ENCODE results near the gene RANBP17. TPM values are rescaled to one million over a fixed set of nuclear protein-coding genes. Genes with fewer than 3 reads are reported as not detected.

Gene RANBP17
- total and polyA plus RNA-seq, 9 of the 15 experiments (the other 6 are each of a cell fraction or from before 2014, with no cell fraction given): not detected

DNA sequence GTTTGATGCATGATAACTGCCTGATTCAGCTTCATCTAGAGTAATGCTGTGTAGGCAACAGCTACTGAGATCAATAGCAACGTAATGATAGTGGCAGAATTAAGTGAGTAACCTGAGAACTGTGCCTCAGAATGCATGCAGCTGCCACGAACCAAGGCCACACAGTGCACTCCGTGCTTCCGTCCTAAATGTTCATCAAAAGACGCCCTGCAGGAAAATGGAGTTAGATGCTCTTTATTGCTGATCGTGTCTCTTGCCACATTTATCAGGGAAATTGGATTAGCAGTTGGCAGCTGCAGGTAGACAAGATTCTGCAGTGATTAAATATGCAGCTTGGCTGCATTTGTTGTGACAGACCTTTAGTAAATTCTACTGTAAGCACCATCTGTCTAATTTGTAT, 339.5 kb downstream of the RANBP17 start:
- H3K4me2 ChIP-seq (ENCODE audit: insufficient read depth, low read length): no peak overlapping the region
- FAIRE-seq: no peak
- no peaks in the 10 kb centered on the region for H3K79me2 ChIP-seq (ENCODE audit: control insufficient read depth, insufficient read depth, low read length)
- no peaks in the 10 kb centered on the region for H3K36me3 ChIP-seq (ENCODE audit: control insufficient read depth, insufficient read depth, low read length)
- DNase-seq (ENCODE audit: extremely low read depth in 1 of 4, low spot score in 3 of 4): no peak
- intact Hi-C loops (cut with micrococcal nuclease) (no loop called here), in situ Hi-C loops (cut with MboI) (no loop called here)
- WGBS (ENCODE audit: insufficient coverage, low coverage, missing lambda C conversion rate): 4% methylated on average over 6 of the region's 6 CpGs
- no peak overlapping the region for H2AFZ ChIP-seq (ENCODE audit: low read depth, low read length)
- no peaks in the 10 kb centered on the region for H3K27me3 ChIP-seq (ENCODE audit: control insufficient read depth in 2 of 2, insufficient read depth in 2 of 2, low read length in 2 of 2)
- no peak overlapping the region for H3K9ac ChIP-seq (ENCODE audit: insufficient read depth in 1 of 2, low read depth in 2 of 2, low read length in 2 of 2)
- H3K9me1 ChIP-seq (ENCODE audit: control insufficient read depth, insufficient read depth, low read length): no peaks in the 10 kb centered on the region
- ATAC-seq: no peak
- no peaks in the 10 kb centered on the region for H3K9me3 ChIP-seq (replicated peaks; ENCODE audit: control insufficient read depth, insufficient read depth, low read depth, low read length)
- TF ChIP-seq ZNF79 (CRISPR knock-in tag; IDR thresholded peaks at IDR 0.05; ENCODE audit: low read depth) (no peak), ZFX (CRISPR knock-in tag; IDR thresholded peaks at IDR 0.05) (no peak), MAFK (IDR thresholded peaks at IDR 0.05; ENCODE audit: low read length) (no peak), ZNF57 (CRISPR knock-in tag; IDR thresholded peaks at IDR 0.05) (no peak), TSHZ1 (CRISPR knock-in tag; IDR thresholded peaks at IDR 0.05) (no peak), ZSCAN32 (CRISPR knock-in tag; IDR thresholded peaks at IDR 0.05) (no peak), MCM5 (IDR thresholded peaks at IDR 0.05; ENCODE audit: low read depth) (no peak), SPI1 (IDR thresholded peaks at IDR 0.05; ENCODE audit: borderline replicate concordance, low read depth, low read length) (no peak), ZNF766 (CRISPR knock-in tag; conservative IDR thresholded peaks at IDR 0.05) (no peak), SAFB (IDR thresholded peaks at IDR 0.05; ENCODE audit: borderline replicate concordance, low read depth, low read length) (no peak), XRCC3 (IDR thresholded peaks at IDR 0.05) (no peak), ELF4 (CRISPR knock-in tag; IDR thresholded peaks at IDR 0.05) (no peak), FUS (optimal IDR thresholded peaks at IDR 0.05; ENCODE audit: low read depth, low read length) (no peak), TEAD2 (tag; IDR thresholded peaks at IDR 0.05) (no peak), SNIP1 (IDR thresholded peaks at IDR 0.05; ENCODE audit: low read depth) (no peak), POLR2B (IDR thresholded peaks at IDR 0.05; ENCODE audit: low read depth, partially characterized antibody) (no peak)
- TF ChIP-seq, protein P1, sequence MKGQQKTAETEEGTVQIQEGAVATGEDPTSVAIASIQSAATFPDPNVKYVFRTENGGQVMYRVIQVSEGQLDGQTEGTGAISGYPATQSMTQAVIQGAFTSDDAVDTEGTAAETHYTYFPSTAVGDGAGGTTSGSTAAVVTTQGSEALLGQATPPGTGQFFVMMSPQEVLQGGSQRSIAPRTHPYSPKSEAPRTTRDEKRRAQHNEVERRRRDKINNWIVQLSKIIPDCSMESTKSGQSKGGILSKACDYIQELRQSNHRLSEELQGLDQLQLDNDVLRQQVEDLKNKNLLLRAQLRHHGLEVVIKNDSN (CRISPR knock-in tag; IDR thresholded peaks at IDR 0.05): no peak
- TF ChIP-seq, protein P2, sequence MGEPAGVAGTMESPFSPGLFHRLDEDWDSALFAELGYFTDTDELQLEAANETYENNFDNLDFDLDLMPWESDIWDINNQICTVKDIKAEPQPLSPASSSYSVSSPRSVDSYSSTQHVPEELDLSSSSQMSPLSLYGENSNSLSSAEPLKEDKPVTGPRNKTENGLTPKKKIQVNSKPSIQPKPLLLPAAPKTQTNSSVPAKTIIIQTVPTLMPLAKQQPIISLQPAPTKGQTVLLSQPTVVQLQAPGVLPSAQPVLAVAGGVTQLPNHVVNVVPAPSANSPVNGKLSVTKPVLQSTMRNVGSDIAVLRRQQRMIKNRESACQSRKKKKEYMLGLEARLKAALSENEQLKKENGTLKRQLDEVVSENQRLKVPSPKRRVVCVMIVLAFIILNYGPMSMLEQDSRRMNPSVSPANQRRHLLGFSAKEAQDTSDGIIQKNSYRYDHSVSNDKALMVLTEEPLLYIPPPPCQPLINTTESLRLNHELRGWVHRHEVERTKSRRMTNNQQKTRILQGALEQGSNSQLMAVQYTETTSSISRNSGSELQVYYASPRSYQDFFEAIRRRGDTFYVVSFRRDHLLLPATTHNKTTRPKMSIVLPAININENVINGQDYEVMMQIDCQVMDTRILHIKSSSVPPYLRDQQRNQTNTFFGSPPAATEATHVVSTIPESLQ (CRISPR knock-in tag; IDR thresholded peaks at IDR 0.05): no peak
- TF ChIP-seq, protein P3, sequence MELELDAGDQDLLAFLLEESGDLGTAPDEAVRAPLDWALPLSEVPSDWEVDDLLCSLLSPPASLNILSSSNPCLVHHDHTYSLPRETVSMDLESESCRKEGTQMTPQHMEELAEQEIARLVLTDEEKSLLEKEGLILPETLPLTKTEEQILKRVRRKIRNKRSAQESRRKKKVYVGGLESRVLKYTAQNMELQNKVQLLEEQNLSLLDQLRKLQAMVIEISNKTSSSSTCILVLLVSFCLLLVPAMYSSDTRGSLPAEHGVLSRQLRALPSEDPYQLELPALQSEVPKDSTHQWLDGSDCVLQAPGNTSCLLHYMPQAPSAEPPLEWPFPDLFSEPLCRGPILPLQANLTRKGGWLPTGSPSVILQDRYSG (tag; conservative IDR thresholded peaks at IDR 0.05; ENCODE audit: low read depth): no peak
- POLR2A ChIA-PET: no interaction called here
- H3K27ac ChIP-seq (ENCODE audit: extremely low read depth, low read depth, low read length): no peak overlapping the region
- no peaks in the 10 kb centered on the region for H3K4me1 ChIP-seq (replicated peaks in 1 of 2; ENCODE audit: control insufficient read depth in 2 of 2, insufficient read depth in 2 of 2, low read length in 2 of 2)
- CTCF ChIA-PET (ENCODE audit: low intra/inter-chr PET ratio): no interaction called here
- no peaks in the 10 kb centered on the region for H4K20me1 ChIP-seq (replicated peaks; ENCODE audit: control insufficient read depth, insufficient read depth, low read length)
- H3K4me3 ChIP-seq: no peak overlapping the region
- BruUV-seq (replicated peaks): no TSS peak

All from K562 (cell line).